DOHH2 (cell line): Measurements from ENCODE around the gene PTHLH.

ENCODE experiments used
- H3F3A ChIP-seq: fragments of 200-600 bp; sonication (generic), shearing (Covaris generic); 2 replicates; pipeline ENCODE4 v1.6.0; 2016; ENCODE audit warnings: antibody characterized with exemption, mild to moderate bottlenecking; ENCODE audit not compliant: control insufficient read depth, insufficient read depth
- H3K27ac ChIP-seq: fragments of 200-600 bp; sonication (generic); 2 replicates; pipeline ENCODE4 v1.5.1; 2014; ENCODE audit warnings: low read depth, mild to moderate bottlenecking, low read length, moderate library complexity
- H3K27me3 ChIP-seq: fragments of 200-600 bp; sonication (generic); 2 replicates; pipeline ENCODE4 v1.6.1; 2014; ENCODE audit warnings: mild to moderate bottlenecking, low read length, mixed read lengths; ENCODE audit not compliant: control insufficient read depth
- H3K36me3 ChIP-seq: fragments of 200-600 bp; sonication (generic); 2 replicates; pipeline ENCODE4 v1.6.1; 2014; ENCODE audit warnings: mild to moderate bottlenecking, low read length, moderate library complexity, mixed read lengths; ENCODE audit not compliant: control insufficient read depth
- H3K4me1 ChIP-seq: fragments of 200-600 bp; sonication (generic); 2 replicates; pipeline ENCODE4 v1.6.1; 2014; ENCODE audit warnings: mild to moderate bottlenecking, low read length, mixed read lengths; ENCODE audit not compliant: control insufficient read depth
- H3K4me2 ChIP-seq: fragments of 200-600 bp; sonication (generic); 2 replicates; pipeline ENCODE4 v1.6.0; 2014; ENCODE audit warnings: mild to moderate bottlenecking, low read length, moderate library complexity
- H3K4me3 ChIP-seq: fragments of 200-600 bp; sonication (generic); 2 replicates; pipeline ENCODE4 v1.5.1; 2014; ENCODE audit warnings: mild to moderate bottlenecking, low read length, mixed read lengths
- H3K79me2 ChIP-seq: fragments of 200-600 bp; sonication (generic); 2 replicates; pipeline ENCODE4 v1.6.1; 2014; ENCODE audit warnings: mild to moderate bottlenecking, low read length, mixed read lengths; ENCODE audit not compliant: control insufficient read depth
- H3K9me2 ChIP-seq: fragments of 200-600 bp; sonication (generic); replicated peaks from 2 replicates; pipeline ENCODE4 v1.6.1; 2014; ENCODE audit warnings: mild to moderate bottlenecking, low read length, mixed read lengths; ENCODE audit not compliant: control insufficient read depth
- H3K9me3 ChIP-seq: fragments of 200-600 bp; sonication (generic); 2 replicates; pipeline ENCODE4 v1.6.1; 2014; ENCODE audit warnings: antibody characterized with exemption, low read length, mixed read lengths; ENCODE audit not compliant: control insufficient read depth, insufficient read depth
- H4K20me1 ChIP-seq: fragments of 200-600 bp; sonication (generic); 2 replicates; pipeline ENCODE4 v1.6.0; 2014; ENCODE audit warnings: low read depth, mild to moderate bottlenecking, antibody characterized with exemption, low read length, moderate library complexity; ENCODE audit not compliant: control insufficient read depth, insufficient read depth
- CTCF ChIP-seq: fragments of 200-600 bp; sonication (generic); IDR thresholded peaks from one replicate; pipeline ENCODE4 v1.5.1; 2014; ENCODE audit warnings: antibody characterized with exemption, mild to moderate bottlenecking, low read depth, low read length; ENCODE audit not compliant: poor library complexity, severe bottlenecking
- EZH2phosphoT487 ChIP-seq: fragments of 200-600 bp; sonication (generic); IDR thresholded peaks from 2 replicates; pipeline ENCODE4 v1.6.1; 2017; ENCODE audit warnings: borderline replicate concordance, mild to moderate bottlenecking, antibody characterized with exemption, low read length, moderate library complexity, mixed read lengths

PTHLH gene

GRCh38 chr12:27915536-27915935 lies 57.0 kb downstream of the PTHLH start:
- no peaks in the 10 kb centered on the region for H4K20me1 ChIP-seq

GRCh38 chr12:27915021-27915420 lies 57.5 kb downstream of the PTHLH start:
- Histone ChIP-seq H3K4me3 (no peak overlapping the region), H3K27me3 (no peaks in the 10 kb centered on the region)

More at GRCh38 chr12:27915536-27915935, 57.0 kb downstream of the PTHLH start:
- H3K9me3 ChIP-seq: no peaks in the 10 kb centered on the region
- no peaks in the 10 kb centered on the region for H3F3A ChIP-seq
- H3K36me3 ChIP-seq: no peaks in the 10 kb centered on the region
- H3K4me3 ChIP-seq: no peak overlapping the region
- H3K27me3 ChIP-seq: no peaks in the 10 kb centered on the region
- no peaks in the 10 kb centered on the region for H3K79me2 ChIP-seq
- H3K4me2 ChIP-seq: no peak overlapping the region
- H3K4me1 ChIP-seq: no peaks in the 10 kb centered on the region
- no peaks in the 10 kb centered on the region for H3K9me2 ChIP-seq
- TF ChIP-seq EZH2phosphoT487 (no peak), CTCF (no peak)
- no peak overlapping the region for H3K27ac ChIP-seq

DNA sequence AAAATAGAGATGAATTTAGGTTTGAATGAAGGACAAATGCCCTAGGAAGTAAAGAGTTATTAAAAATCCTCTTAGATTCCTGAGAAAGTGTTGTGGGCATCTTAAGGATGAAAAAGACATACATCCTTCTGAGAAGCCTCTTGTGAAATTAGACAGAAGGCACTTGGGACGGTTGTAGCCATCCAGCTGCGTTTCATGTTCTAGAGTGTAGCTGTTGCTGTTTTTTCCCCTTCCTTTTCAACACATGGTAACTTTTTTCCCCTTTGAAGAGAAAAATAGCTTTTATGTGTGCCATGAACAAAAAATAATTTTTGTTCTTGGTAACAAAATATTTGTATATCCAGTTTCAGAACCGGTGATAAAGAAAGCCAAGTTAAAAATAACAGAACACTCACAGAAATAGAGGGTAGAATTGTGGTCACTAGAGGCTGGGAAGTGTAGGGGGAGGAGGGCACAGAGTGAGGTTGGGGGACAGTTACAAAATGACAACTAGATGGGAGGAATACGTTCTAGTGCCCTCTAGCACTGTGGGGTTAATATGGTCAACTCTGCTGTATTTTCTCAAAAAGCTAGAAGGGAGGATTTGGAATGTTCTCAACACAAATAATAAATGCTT lies 58.4 kb downstream of the PTHLH start:
- no peak overlapping the region for H3K27ac ChIP-seq
- no peaks in the 10 kb centered on the region for H3K9me3 ChIP-seq
- no peaks in the 10 kb centered on the region for H4K20me1 ChIP-seq
- H3K4me2 ChIP-seq: no peak overlapping the region
- no peaks in the 10 kb centered on the region for H3K79me2 ChIP-seq
- H3K4me1 ChIP-seq: no peaks in the 10 kb centered on the region
- H3K4me3 ChIP-seq: no peak overlapping the region
- H3F3A ChIP-seq: no peaks in the 10 kb centered on the region
- TF ChIP-seq CTCF (no peak), EZH2phosphoT487 (no peak)
- H3K36me3 ChIP-seq: no peaks in the 10 kb centered on the region
- no peaks in the 10 kb centered on the region for H3K27me3 ChIP-seq
- H3K9me2 ChIP-seq: no peaks in the 10 kb centered on the region

More at GRCh38 chr12:27915021-27915420, 57.5 kb downstream of the PTHLH start:
- H3K79me2 ChIP-seq: no peaks in the 10 kb centered on the region
- no peak overlapping the region for H3K4me2 ChIP-seq
- H3F3A ChIP-seq: no peaks in the 10 kb centered on the region
- TF ChIP-seq EZH2phosphoT487: no peak
- no peak for TF ChIP-seq CTCF
- H3K4me1 ChIP-seq: no peaks in the 10 kb centered on the region
- no peak overlapping the region for H3K27ac ChIP-seq
- H3K9me3 ChIP-seq: no peaks in the 10 kb centered on the region
- no peaks in the 10 kb centered on the region for H3K9me2 ChIP-seq
- H3K36me3 ChIP-seq: no peaks in the 10 kb centered on the region
- H4K20me1 ChIP-seq: no peaks in the 10 kb centered on the region
